ENCODE measurements around the gene CERK. TPM values are rescaled to one million over a fixed set of nuclear protein-coding genes. Genes with fewer than 3 reads are reported as not detected.

The CERK gene
- total RNA-seq, 4 donors from 2014 or later, result 37.3 to 51.1 (median 48.0) TPM

DNA sequence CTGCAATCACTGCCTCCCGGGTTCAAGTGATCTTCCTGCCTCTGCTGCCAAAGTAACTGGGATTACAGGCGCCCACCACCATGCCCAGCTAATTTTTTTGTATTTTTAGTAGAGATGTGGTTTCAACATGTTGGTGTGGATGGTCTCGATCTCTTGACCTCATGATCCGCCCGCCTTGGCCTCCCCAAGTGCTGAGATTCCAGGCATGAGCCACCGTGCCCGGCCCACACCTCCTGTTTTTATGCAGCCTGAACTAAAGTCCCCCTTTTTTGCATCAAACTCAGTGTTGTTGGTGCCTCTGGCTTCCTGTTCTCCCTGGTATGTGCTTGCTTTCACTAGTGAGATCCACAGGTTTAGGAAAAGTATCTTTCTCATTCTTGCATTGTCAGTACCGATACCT lies 28.6 kb upstream of the CERK start:
- no peak for DNase-seq (ENCODE audit: extremely low spot score)
- peaks cover 0 to 3% (median 0%) of the 10 kb centered on the region in 4 donors for H3K36me3 ChIP-seq

DNA sequence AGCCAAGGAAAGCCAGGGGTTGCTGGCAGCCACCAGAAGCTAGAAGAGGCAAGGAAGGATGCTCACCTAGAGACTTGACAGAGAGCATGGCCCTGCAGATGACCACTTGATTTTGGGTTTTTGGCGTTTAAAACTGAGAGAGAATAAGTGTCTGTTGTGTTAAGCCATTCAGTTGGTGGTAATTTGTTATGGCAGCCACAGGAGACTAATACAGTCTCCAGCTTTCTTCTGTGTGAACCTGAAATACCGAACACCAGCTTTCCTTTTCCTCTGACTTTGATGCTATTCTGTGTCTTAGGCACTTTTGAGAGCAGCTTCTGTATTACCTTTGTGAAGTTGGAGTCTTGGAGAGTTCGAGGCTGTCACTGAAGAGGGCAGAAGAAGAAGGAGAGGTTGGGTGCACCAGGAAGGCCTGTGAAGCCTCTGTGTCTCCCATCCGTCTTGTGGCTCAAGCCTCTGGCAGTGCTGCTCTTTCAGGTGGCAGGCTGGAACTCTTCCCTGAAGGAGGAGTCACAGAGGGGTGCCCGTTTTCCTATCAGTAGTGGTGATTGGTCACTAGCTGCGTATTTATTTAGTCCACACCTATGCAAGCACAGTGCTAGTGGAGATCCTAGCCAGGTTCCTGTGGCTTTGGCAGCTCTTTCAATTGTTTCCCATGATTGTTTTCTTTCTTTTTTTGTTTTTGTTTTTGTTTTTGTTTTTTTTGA lies 26.9 kb upstream of the CERK start:
- peaks cover 50 to 69% (median 67%) of the 10 kb centered on the region in 4 donors for H3K4me1 ChIP-seq
- H3K4me3 ChIP-seq, result no peak overlapping the region
- intact Hi-C loops (cut with DNase I), result no loop called here
- peaks cover 0 to 3% (median 0%) of the 10 kb centered on the region in 4 donors for H3K36me3 ChIP-seq
- DNase-seq (ENCODE audit: extremely low spot score), result no peak
- no peak overlapping the region for H3K27ac ChIP-seq (replicated peaks in 1 of 4)
- 94% methylated on average over 3 of the region's 6 CpGs for WGBS
- no peaks in the 10 kb centered on the region for H3K9me3 ChIP-seq
- H3K27me3 ChIP-seq, result no peaks in the 10 kb centered on the region
- TF ChIP-seq POLR2AphosphoS5 (IDR thresholded peaks at IDR 0.05) (no peak), POLR2A (IDR thresholded peaks at IDR 0.05; ENCODE audit: low read depth) (no peak), EP300 (IDR thresholded peaks at IDR 0.05) (no peak)
- TF ChIP-seq, protein P1, sequence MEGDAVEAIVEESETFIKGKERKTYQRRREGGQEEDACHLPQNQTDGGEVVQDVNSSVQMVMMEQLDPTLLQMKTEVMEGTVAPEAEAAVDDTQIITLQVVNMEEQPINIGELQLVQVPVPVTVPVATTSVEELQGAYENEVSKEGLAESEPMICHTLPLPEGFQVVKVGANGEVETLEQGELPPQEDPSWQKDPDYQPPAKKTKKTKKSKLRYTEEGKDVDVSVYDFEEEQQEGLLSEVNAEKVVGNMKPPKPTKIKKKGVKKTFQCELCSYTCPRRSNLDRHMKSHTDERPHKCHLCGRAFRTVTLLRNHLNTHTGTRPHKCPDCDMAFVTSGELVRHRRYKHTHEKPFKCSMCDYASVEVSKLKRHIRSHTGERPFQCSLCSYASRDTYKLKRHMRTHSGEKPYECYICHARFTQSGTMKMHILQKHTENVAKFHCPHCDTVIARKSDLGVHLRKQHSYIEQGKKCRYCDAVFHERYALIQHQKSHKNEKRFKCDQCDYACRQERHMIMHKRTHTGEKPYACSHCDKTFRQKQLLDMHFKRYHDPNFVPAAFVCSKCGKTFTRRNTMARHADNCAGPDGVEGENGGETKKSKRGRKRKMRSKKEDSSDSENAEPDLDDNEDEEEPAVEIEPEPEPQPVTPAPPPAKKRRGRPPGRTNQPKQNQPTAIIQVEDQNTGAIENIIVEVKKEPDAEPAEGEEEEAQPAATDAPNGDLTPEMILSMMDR (IDR thresholded peaks at IDR 0.05), result no peak

More for the DNA sequence above, 28.6 kb upstream of the CERK start:
- no peaks in the 10 kb centered on the region for H3K27me3 ChIP-seq
- no peaks in the 10 kb centered on the region for H3K9me3 ChIP-seq
- H3K4me1 ChIP-seq, result peaks cover 54 to 71% (median 68%) of the 10 kb centered on the region in 4 donors
- no peak overlapping the region for H3K27ac ChIP-seq (replicated peaks in 1 of 4)
- H3K4me3 ChIP-seq, result no peak overlapping the region
- intact Hi-C loops (cut with DNase I), result no loop called here
- TF ChIP-seq POLR2AphosphoS5 (IDR thresholded peaks at IDR 0.05), result no peak
- no peak for TF ChIP-seq EP300 (IDR thresholded peaks at IDR 0.05)
- TF ChIP-seq, protein P1 (IDR thresholded peaks at IDR 0.05), result no peak
- TF ChIP-seq POLR2A (IDR thresholded peaks at IDR 0.05; ENCODE audit: low read depth), result no peak
- WGBS, result 98% methylated on average over 8 of the region's 8 CpGs

DNA sequence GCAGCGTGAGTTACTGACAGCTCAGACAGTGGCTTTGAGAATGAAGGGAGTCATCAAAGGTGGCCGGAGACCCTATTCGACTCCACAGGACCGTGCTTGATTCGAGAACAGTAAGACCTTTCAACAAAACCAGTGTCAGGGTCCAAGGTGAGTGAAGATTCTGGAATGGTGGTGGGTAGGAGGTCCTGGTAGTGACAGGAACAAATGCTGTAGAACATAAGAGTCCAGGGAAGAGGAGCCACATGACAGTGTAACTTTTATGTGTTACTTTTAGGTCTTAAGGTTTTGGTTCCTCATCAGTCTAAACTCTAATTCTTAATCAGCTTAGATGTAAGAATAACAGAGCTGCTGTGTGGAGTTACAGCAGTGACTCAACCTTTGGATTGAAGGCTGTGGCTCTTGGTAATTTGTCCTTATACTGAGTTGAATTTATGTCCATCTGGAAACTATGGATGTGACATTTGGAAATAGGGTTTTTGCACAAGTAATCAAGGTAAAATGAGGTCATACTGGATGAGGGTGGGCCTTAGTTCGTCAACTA lies 26.2 kb upstream of the CERK start:
- no peak for DNase-seq (ENCODE audit: extremely low spot score)
- 81% methylated on average over 6 of the region's 6 CpGs for WGBS
- Histone ChIP-seq H3K27ac (replicated peaks in 1 of 4) (peak overlapping the region in 3 of 4 donors; percentile 54 to 96 (median 92)), H3K36me3 (peaks cover 0 to 3% (median 0%) of the 10 kb centered on the region in 4 donors), H3K27me3 (no peaks in the 10 kb centered on the region), H3K9me3 (no peaks in the 10 kb centered on the region), H3K4me1 (peaks cover 43 to 62% (median 60%) of the 10 kb centered on the region in 4 donors), H3K4me3 (no peak overlapping the region)
- intact Hi-C loops (cut with DNase I), result no loop called here
- no peak for TF ChIP-seq POLR2AphosphoS5 (IDR thresholded peaks at IDR 0.05)
- no peak for TF ChIP-seq EP300 (IDR thresholded peaks at IDR 0.05)
- TF ChIP-seq, protein P1 (IDR thresholded peaks at IDR 0.05), result no peak
- no peak for TF ChIP-seq POLR2A (IDR thresholded peaks at IDR 0.05; ENCODE audit: low read depth)

DNA sequence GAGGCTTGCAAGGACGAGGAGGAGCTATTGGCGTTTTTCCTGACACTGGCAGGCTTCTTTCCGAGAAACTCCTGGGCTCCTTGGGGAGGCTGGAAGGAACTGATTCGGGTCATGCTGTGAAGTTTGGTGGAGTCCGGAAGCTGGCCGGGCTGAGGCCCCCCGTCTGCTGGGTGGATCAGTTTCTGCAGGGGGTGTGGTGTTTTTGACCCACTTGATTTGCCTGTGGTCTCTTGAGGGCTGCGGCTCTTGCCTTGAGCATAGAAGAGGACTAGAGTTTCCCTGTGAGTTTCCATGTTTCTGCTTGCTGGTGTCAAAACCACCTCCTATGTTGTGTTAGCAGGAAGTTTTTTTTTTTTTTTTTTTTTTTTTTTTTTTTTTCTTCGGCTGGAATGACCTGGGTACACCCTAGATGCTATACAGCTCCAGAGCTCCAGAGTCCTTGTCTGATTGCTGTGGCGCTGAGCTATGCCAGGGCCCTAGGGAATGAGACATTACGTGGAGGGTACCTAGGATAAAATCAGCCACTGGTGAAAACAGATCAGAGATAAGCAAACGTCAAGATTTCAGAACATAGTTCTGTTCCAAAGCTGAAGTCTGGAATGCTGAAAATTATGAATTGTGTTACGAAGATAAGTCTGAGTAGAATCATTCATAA lies 25.1 kb upstream of the CERK start:
- no peaks in the 10 kb centered on the region for H3K9me3 ChIP-seq
- no peaks in the 10 kb centered on the region for H3K27me3 ChIP-seq
- intact Hi-C loops (cut with DNase I), result no loop called here
- peaks cover 33 to 70% (median 60%) of the 10 kb centered on the region in 4 donors for H3K4me1 ChIP-seq
- whole genome bisulfite sequencing, result 16% methylated on average over 13 of the region's 13 CpGs
- no peak for TF ChIP-seq POLR2AphosphoS5 (IDR thresholded peaks at IDR 0.05)
- no peak for TF ChIP-seq POLR2A (IDR thresholded peaks at IDR 0.05; ENCODE audit: low read depth)
- TF ChIP-seq, protein P1 (IDR thresholded peaks at IDR 0.05), result no peak
- TF ChIP-seq EP300 (IDR thresholded peaks at IDR 0.05), result no peak
- peaks cover 0 to 3% (median 0%) of the 10 kb centered on the region in 4 donors for H3K36me3 ChIP-seq
- H3K27ac ChIP-seq (replicated peaks in 1 of 4), result peak overlapping the region; percentile 91 to 99 (median 94)
- H3K4me3 ChIP-seq, result peak overlapping the region; percentile 82 to 95 (median 87)
- DNase-seq (ENCODE audit: extremely low spot score), result no peak

Measured in esophagus muscularis mucosa (tissue), 4 donors.